Measurements from ENCODE around the gene C2orf69. TPM values are rescaled to one million over a fixed set of nuclear protein-coding genes. Genes with fewer than 3 reads are reported as not detected.
"Not testable (repeated sequence)": the region's sequence is repeated elsewhere in the genome, so short reads cannot be mapped to it uniquely, and the experiment has no call there.

Gene C2orf69
- total RNA-seq, result 17.2 TPM
- long read RNA-seq, transcript C2orf69-201 (2 exons, 3,728 nt), result major isoform, 65 of 70 reads
- long read RNA-seq, partial matches to known transcripts, result 0 of 70 reads
- long read RNA-seq, other reads (novel, unspliced or antisense), result 5 of 70 reads

GRCh38 chr2:199911052-199911876 is at the start of gene C2orf69:
C2orf69 (plus strand) TSS chr2:199911293; CDS start chr2:199911439, 146 bp downstream.
- DNase-seq (ENCODE audit: low spot score), result peak; percentile 96

- no peak for DNase-seq (ENCODE audit: low spot score)
These were observed 48.3 kb upstream of the C2orf69 start for GRCh38 chr2:199862788-199863187.

GRCh38 chr2:199865905-199866304 is 45.2 kb upstream of the C2orf69 start:
- DNase-seq (ENCODE audit: low spot score), result no peak

- no peak for DNase-seq (ENCODE audit: low spot score)
These were observed 42.5 kb upstream of the C2orf69 start for GRCh38 chr2:199868431-199869226.

GRCh38 chr2:199869227-199869541 is 41.9 kb upstream of the C2orf69 start:
- DNase-seq (ENCODE audit: low spot score), result no peak

GRCh38 chr2:199869653-199870052 is 41.4 kb upstream of the C2orf69 start:
- DNase-seq (ENCODE audit: low spot score), result no peak

GRCh38 chr2:199870581-199870980 is 40.5 kb upstream of the C2orf69 start:
- no peak for DNase-seq (ENCODE audit: low spot score)

- DNase-seq (ENCODE audit: low spot score), result no peak
These were observed 36.9 kb upstream of the C2orf69 start for GRCh38 chr2:199874209-199874608.

- DNase-seq (ENCODE audit: low spot score), result no peak
These were observed 35.7 kb upstream of the C2orf69 start for GRCh38 chr2:199875400-199875799.

GRCh38 chr2:199882667-199883066 is 28.4 kb upstream of the C2orf69 start:
- no peak for DNase-seq (ENCODE audit: low spot score)

- no peak for DNase-seq (ENCODE audit: low spot score)
These were observed 27.4 kb upstream of the C2orf69 start for GRCh38 chr2:199883474-199884212.

GRCh38 chr2:199895406-199895805 is 15.7 kb upstream of the C2orf69 start:
- no peak for DNase-seq (ENCODE audit: low spot score)

- DNase-seq (ENCODE audit: low spot score), result no peak
These were observed 14.5 kb upstream of the C2orf69 start for GRCh38 chr2:199896617-199897016.

GRCh38 chr2:199901942-199902341 is 9.2 kb upstream of the C2orf69 start:
- no peak for DNase-seq (ENCODE audit: low spot score)

- no peak for DNase-seq (ENCODE audit: low spot score)
These were observed 8.5 kb upstream of the C2orf69 start for GRCh38 chr2:199902486-199903110.

GRCh38 chr2:199903111-199903510 is 8.0 kb upstream of the C2orf69 start:
- no peak for DNase-seq (ENCODE audit: low spot score)

- no peak for DNase-seq (ENCODE audit: low spot score)
These were observed 3.9 kb upstream of the C2orf69 start for GRCh38 chr2:199907008-199907714.

GRCh38 chr2:199910338-199911051 is 598 bp upstream of the C2orf69 start:
- no peak for DNase-seq (ENCODE audit: low spot score)

GRCh38 chr2:199911877-199912161 is 726 bp downstream of the C2orf69 start:
- DNase-seq (ENCODE audit: low spot score), result no peak

- DNase-seq (ENCODE audit: low spot score), result not testable (repeated sequence)
These were observed 1.5 kb downstream of the C2orf69 start for GRCh38 chr2:199912553-199913114.
